HG03139 (cell line): Measurements from ENCODE around the gene PSMB10.
A peak's percentile ranks its signal among the peaks of the same experiment; 100 is the strongest.
"Not testable (repeated sequence)": the region's sequence is repeated elsewhere in the genome, so short reads cannot be mapped to it uniquely, and the experiment has no call there.

Source experiments
- ATAC-seq: cut with Tn5 transposase; IDR thresholded peaks from one replicate; pipeline ENCODE4 v1.9.1; 2021; ENCODE audit not compliant: unreplicated experiment

PSMB10 gene

DNA sequence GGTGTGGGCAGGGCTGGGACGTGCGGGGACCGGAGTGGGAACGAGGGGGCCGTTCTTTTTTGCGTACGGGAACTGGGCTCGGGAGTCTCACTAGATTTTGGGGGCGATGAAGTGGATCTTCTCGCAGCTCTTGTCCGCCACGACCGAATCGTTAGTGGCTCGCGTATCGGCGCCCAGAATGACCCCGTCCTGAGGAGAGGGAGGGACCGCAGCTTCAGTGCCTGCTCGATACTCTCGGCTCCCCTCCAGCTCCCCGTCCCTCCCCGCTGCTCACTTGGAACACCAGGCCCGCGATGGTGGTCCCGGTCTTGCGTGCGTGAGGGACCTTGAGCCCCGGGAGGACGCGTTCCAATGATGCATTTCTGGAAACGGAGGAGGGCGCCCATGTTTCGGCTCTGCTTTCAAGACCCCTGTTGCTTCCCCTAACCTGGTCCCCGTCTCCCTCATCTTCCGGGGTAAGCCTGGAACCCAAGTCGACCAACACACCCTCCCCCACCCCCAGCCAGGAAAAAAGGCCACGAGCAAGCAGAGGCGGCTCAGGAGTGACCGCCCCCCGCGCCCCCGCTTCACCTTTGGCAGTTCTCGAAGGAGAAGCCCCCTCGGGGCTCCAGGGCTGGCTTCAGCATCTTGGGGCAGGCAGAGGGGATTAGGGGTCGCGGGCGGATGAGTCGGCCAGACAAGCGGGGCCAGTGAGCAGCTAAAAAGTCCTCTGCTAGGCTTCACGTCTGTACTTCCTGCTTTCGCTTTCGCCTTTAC lies at the start of gene PSMB10:
Gene PSMB10, minus strand, starts transcription at position 727 of the 756 bp plus-strand sequence. Its CDS starts 101 bp downstream, at position 626.
- peak; percentile 45 for ATAC-seq

DNA sequence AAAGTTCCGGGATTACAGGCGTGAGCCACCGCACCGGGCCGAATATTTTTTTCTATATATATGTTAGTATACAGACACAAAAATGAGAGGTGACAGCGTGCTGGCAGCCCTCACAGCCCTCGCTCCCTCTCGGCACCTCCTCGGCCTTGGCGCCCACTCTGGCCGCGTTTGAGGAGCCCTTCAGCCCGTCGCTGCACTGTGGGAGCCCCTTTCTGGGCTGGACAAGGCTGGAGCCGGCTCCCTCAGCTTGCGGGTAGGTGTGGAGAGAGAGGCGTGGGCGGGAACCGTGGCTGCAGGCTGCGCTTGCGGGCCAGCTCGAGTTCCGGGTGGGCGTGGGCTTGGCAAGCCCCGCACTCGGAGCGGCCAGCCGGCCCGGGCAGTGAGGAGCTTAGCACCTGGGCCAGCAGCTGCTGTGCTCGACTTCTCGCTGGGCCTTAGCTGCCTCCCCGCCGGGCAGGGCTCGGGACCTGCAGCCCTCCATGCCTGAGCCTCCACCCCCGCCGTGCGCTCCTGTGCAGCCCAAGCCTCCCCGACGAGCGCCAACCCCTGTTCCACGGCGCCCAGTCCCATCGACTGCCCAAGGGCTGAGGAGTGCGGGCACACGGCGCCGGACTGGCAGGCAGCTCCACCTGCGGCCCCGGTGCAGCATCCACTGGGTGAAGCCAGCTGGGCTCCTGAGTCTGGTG lies 45.5 kb upstream of the PSMB10 start:
- ATAC-seq, result no peak

DNA sequence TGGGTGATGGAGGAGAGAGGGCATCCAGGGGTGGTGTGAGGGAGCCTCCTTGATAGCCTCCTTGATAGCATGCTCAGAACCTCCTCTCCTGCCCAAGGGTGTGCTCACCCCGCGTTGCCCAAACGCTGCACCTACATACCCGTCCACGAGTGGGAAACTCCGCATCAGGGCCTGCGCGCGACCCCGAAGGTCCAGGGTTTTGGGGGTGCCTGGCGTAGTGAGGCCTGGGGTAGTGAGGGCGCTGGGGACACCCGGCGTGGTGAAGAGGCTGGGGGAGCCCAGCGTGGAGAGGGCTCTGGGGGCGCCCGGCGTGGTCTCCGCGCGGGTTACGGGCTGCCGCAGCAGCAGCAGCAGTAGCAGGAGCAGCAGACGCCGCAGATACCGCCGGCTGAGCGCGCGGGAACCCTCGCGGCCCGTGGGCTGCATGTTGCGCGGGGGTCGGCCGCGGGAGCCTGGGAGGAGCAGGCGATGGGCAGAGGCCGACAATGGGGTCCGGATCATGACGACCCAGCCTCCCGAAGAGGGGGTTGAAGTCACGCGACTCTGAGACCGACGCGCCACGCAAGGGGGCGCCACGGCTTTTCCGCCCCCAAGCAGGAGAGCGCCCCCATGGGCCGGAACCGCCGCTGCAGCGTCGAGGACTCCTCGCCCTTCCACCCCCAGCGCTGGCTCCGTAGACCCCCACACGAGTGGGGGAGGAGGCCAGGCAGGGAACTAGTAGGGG lies 43.5 kb upstream of the PSMB10 start, which contains the start of gene DPEP3:
Gene DPEP3, minus strand, starts transcription at position 545 of the 724 bp plus-strand sequence. Its CDS starts 119 bp downstream, at position 426.
- ATAC-seq, result no peak

DNA sequence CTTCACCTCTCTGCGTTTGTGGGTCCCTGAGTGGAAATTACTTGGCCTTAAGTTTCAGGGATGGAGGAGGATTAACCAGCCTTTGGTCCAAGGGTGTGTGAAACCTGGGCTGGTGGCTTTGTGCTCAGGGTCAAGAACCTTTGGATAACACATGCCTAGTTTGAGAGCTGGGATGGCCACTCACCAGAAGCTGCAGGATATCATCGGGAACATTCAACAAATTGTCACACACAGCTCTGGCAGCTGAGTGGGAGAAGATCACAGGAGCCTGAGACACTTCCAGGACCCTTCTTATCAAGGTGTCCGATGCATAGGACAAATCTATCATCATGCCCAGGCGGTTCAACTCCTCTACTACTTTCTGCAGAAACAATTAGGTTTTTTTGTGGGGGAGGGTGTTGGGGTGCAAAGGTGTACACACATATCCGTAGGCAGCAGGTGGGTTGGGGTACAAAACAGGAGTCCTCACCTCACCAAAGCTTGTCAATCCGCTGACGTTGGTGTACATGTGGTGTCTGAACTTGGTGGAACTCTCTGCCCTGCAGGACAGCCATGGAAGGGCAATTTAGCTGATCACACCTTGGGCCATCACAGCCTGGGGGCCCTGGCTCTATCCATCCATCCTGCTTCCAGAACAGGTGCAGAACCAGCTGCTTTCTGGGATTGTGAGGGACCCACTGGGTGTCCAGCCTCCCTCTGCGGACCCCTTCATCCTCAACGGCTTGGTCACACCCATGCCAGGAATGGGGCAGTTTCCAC lies 41.0 kb upstream of the PSMB10 start:
- no peak for ATAC-seq

DNA sequence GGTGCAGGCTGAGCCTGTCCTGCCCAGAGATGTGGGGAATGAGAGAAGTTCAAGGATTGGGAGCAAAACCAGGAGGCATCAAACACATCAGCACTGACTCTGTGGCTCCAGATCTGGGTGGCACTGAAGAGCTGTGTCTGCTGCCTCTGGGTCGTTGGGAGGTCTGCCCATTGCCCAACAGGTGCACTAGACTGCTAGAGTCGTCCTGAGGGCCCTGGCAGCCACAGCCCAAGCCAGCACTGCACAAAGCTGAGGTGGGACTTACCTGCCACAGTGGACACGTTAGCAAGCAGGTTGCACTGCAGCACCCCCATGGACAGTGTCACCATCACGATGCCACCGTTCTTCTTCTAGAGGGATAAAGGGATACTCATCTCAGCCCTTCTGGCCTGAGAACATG lies 40.4 kb upstream of the PSMB10 start:
- ATAC-seq, result no peak

DNA sequence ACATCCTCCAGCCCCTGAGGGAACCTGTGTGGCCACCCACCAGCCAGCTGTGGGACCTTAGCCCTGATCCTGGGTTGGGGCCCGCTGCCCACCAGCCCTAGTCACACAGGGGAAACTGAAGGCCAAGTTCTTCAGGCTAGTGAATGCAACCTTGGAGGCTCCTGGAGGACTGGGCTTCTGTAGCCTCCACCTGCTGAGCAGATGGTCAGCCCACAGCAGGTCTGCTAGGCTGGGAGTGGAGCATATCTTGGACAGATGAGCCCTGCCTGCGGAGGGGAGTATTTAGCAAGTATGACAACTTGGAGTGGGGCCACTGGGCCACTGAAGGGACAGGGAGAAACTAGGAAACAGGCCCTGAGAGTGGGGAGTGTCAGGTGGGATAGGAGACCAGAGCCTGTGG lies 39.6 kb upstream of the PSMB10 start:
- ATAC-seq, result no peak

DNA sequence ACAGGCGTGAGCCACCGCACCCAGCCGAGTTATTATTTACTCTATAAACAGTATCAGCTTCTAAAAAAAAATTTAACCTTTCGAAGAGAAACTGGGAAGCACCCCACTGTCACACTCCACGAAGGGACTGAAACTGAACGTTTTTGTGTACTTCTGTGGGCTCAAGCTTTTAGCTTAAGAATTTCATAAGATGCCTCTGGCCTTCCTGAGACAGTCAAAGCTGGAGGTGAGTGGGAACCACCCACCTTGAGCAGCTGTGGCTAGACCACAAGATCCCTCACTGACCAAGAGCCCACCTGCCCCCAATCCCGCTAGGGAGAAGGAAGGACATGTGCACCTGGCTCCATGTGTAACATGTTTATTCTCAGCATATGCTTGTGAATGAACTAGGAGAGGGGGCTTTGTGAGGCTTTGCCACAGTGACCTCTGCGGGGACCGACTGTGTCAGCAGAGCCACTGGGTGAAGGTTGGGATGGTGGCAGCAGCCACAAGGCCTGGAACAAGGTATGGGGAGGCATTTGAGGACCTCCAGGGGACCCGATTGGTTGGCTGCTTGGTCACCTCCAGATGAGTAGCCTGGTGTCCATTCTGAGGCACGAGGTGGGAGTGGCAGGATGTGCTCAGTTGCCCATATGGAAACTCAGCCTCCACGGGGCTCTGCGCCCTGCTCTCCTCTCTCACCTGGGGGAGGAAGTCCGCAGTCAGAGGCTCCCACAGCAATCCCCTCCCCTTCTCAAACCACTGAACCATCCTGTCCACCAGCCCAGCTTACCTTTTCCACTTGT lies 38.9 kb upstream of the PSMB10 start:
- no peak for ATAC-seq

DNA sequence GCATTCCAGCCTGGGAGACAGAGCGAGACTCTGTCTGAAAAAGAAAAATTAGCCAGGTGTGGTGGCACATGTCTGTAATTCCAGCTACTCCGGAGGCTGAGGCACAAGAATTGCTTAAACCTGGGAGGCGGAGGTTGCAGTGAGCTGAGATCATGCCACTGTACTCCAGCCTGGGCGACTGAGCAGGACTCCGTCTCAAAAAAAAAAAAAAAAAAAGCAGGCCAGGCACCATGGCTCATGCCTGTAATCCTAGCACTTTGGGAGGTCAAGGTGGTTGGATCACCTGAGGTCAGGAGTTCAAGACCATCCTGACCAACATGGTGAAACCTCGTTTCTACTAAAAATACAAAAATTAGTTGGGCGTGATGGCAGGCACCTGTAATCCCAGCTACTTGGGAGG lies 35.6 kb upstream of the PSMB10 start:
- ATAC-seq, result not testable (repeated sequence)

DNA sequence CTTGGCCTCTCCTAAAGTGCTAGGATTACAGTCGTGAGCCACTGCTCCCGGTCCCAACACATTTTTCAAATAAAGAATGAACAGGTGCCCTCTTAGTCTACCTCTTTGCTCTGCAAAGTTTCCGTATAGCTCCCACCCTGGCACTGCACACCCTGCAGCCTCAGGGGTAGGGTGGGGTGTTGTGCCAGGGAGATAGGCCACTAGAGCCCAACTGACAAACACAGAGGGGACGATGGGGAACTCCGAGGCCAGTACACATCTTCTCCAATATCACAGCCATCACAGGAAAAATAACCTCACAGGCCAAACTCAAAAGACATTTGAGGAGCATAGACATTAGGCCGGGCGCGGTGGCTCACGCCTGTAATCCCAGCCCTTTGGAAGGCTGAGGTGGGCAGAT lies 34.5 kb upstream of the PSMB10 start:
- ATAC-seq, result no peak

DNA sequence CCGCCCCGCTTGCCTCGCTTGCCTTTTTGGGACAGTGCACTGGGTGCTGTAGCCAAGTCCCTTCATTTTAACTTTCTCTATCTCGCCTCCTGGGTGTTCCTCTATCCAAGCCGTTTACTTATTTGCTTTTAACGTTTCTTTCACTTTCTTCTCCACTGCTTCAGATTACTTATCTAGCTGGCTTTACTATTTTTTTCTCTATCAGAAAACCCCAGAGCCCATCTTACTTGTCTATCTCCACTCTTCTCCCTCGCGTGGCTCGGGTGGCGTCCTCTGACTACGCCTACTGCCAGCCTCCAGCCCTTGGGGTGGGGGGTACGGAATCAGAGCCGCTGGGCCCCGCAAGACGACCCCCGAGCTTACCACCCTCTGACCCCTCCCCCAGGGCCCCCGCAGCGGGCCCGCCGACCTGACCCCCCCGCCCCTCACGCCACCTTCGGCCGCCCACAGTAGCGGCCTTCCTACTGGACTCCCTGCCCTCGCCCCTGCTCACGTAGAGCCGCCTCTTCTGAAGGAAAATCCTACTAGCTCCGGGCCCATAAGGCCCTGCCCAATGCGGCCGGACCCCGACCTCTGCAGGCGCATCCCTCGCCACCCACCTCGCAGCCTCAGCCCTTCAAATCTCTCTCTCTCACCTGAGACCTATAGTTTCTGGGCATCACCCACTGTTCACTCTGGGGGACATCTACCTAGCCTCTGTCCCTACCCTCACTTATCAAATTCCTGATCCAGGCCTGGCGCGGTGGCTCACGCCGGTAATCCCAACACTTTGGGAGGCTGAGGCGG lies 32.8 kb upstream of the PSMB10 start:
- ATAC-seq, result no peak

DNA sequence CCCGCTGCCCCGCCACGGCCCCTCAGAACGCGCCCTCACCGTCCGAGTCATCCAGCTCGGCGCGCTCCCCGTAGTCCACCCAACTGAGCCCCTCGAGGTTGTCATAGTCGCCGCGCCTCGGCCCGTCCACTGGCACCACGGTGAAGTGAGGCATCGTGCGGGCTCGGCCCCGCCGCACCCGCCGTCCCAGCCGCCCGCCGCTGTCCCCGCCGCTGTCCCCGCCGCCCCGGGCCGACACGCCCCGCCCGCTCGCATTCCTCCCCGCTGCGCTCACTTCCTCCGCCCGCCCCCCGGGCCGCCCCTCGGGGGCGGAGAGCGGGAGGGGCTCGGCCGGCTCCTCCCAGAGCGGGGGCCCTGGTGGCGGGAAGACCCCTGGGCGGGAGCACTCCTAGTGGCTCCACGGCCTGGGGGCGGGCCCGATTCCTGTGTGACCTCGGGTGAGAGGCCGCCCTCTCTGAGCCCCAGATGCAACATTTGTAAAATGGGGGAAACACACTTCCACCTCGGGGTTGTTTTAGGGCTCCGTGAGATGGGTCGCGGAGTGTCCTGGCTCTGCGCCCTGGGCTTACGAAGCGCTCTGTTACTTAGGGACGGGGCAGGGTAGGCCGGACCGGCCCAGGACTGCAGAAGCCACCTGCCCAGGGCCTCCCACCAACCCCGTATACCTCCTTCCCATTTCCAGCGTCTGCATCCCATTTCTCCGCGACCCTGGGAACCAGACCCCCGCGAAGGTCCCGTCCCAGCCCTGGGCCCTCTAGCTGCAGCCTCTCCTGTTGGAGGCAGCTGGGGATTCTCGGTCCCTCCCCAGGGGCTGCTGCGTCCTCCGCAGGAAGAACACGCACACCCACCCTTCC lies 32.0 kb upstream of the PSMB10 start, which contains the start of gene SLC12A4:
Gene SLC12A4, minus strand, starts transcription at position 238 of the 854 bp plus-strand sequence. Its CDS starts 84 bp downstream, at position 154.
- peak; percentile 63 for ATAC-seq

DNA sequence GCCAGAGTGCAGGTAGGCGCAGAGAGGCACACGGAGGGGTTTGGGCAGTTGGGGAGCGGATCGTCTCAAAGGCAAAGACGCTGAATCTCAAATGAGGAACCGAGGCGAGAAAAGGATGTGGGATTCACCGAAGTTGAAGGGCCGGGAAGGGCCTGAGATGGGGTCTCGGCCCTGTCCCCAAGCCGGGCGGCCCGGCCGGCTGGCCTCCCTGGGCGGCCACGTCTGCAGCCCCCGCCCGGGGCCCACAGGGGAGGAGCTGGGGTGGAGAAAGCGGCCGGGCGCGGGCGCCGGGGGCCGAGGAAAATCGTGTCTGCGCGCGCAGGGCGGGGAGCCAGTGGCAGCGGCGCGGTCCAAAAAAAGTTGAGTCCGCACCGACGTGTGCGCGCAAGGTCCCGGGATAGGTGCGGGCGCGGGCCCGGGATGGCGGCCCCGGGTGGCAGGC lies 31.3 kb upstream of the PSMB10 start:
- ATAC-seq, result no peak

DNA sequence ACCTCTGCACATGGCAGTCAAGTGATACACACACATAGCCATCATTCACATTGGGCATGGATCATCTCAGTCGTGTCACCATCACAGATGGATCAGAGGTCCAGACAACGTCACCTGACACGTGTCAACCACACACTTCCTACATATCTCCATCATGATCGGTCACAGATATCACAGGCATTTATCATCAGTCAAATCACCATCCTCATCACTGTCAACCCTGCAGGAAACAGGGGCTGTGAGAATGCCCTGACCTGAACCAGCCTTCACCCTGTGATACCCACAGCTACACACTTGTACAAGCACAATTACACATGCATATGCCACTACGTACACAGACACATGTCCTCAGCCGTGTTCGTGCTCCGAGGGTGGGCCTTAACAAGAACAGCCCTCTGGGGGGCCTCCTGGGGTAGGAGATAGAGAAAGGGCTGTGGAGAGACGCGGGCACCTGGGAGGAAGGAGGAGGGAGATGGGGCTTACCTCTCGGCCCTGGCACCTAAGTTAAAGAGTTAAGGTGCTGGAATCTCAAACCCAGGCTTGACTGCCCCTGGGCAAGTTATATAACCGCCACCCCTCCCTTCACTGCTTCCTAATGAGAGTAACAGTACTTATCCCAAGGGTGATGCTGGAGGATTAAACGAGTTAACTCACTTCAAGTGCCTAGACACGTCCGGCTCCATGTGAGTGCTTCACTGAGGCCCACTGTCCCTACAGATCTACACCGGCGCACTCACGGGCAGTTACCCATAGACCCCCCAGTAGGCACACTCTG lies 30.7 kb upstream of the PSMB10 start:
- no peak for ATAC-seq

DNA sequence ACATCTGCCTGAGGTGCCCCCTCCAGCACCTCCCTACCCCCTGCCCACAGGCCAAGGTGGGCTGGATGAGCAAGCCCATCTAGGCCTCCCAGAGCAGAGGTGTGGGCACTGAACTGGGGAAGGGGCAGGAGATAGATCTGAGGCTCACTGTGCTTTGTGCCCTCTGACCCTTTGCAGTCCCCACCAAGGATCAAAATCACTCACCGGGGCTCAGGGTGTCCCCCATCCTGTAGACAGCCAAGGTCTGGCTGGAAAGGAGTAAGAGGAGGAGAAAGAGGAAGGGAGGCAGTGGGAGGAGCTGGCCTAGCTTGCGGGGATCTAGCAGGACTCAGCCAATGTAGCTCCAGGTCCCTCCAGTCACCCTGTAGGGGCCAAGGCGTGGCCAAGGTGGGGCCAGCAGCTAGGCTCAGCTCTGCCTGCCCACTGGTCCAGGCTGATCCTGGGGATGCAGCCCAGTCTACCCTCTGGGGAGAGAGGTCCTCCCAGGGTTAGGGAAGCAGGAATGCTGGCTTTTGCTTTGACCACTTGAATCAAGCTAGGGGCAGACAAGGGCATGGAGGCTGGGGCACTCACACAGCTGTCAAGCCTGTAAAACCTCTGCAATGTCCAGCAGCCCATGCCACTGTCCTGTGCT lies 30.0 kb upstream of the PSMB10 start:
- no peak for ATAC-seq

DNA sequence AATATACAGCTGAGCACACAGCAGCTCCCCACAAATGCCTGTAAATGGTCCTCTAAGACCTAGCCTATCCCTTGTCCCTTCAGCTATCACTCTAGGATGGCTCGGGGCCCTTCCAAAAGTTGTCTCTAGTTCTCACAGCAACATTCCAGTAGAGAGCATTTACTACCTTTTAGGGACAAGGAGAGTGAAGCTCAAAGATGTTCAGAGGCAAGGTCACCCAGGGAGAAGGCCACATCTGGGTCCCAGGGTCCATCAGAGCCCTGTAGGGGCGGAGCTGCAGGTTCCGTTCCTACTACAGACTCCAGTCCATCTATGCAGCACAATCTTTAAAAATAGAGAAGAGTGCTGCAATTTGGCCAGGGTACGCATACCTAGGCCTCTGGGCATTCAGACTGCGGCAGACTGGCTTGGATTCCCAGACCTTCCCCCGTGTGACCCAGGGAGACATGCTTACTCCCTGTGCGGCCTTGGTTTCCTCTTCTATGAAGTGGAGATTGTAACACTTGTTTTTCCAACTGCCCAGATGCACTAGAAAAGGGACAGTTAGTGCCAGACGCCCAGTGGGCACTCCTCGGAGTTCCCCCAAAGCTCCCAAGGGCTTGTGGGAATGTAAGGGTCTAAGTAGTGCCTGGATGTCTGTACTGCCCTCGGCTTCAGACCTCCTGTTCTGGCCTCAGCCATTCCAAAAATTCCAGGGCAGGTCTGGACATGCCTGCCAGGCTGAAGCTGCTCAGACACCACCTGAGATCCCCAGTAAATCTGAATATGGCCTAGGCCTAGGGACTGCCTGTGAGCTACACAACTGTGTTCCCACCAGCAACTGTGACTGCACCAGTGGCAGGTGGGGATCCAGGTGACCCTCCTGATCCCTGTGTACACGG lies 29.3 kb upstream of the PSMB10 start:
- no peak for ATAC-seq

DNA sequence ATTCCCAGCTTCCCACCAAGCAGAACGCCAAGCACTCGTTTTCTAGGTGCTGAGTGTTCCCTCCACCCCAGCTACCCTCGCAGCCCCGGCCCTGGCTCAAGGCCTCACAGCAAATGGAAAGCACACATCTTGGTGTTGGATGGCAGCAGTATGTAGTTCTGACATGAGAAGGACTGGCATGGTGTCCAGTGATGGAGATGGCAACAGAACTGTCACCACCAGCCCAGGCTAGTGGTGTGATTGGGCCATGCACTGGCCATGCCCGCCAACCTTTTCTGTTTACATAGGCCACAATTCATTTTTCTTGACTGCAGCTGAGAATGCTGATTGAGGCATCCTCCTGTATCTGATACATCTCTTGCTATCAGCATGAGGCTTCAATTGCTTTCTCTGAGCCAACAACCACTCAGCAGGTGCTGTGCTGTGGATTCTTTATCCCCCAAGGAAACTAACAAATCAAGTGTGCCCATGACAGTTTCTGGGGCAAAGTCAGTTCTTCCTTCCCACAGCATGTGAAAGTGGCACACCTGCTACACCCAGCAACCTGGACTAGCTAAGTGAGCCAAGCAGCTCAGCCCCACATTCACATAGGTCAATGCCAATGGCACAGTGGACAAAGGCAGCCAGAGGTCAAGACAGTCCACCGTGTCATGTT lies 28.0 kb upstream of the PSMB10 start:
- no peak for ATAC-seq
